HEK293 (cell line): ENCODE data around the gene ZNF367.

Experiments
- CTCF ChIA-PET: fragments of 350-600 bp; formaldehyde crosslinking; extraction: SDS; loops from one replicate; lab custom pipeline; 2021; ENCODE audit warnings: antibody characterized with exemption; lab: Yijun Ruan, JAX
- POLR2A ChIA-PET: fragments of 300-600 bp; formaldehyde crosslinking; extraction: SDS; loops from one replicate; lab custom pipeline; 2020; ENCODE audit warnings: antibody characterized with exemption, inconsistent platforms; lab: Yijun Ruan, JAX
- H3K27ac ChIP-seq: fragments of 200-500 bp; sonication (Bioruptor generic); 2 replicates; pipeline ENCODE4 v1.5.1; 2014; ENCODE audit warnings: low read depth, low read length, control low read depth, inconsistent platforms; ENCODE audit errors: extremely low read depth
- H3K36me3 ChIP-seq, 2 experiments: fragments of 200-500 bp in 1 of 2; sonication (Bioruptor generic) in 1 of 2; 1 replicate in 1 of 2; 2 replicates in 1 of 2; pipeline ENCODE4 v1.5.1; 2014 to 2017; ENCODE audit warnings: inconsistent platforms in 2 of 2, low read length in 2 of 2; ENCODE audit not compliant: control insufficient read depth in 2 of 2, insufficient read depth in 1 of 2
- H3K4me1 ChIP-seq: fragments of 200-500 bp; sonication (Bioruptor generic); 2 replicates; pipeline ENCODE4 v1.5.1; 2014; ENCODE audit warnings: mild to moderate bottlenecking, low read length, inconsistent platforms; ENCODE audit not compliant: control insufficient read depth, insufficient read depth
- H3K4me3 ChIP-seq: 2 replicates; pipeline ENCODE4 v1.5.1; 2011; ENCODE audit warnings: low read depth, mild to moderate bottlenecking, control low read depth, low read length, moderate library complexity
- H3K9me3 ChIP-seq: fragments of 200-500 bp; sonication (Bioruptor generic); 2 replicates; pipeline ENCODE4 v1.5.1; 2014; ENCODE audit warnings: low read depth, low read length, inconsistent platforms; ENCODE audit not compliant: control insufficient read depth, insufficient read depth
- BCL11B ChIP-seq: fragments of 450-650 bp; formaldehyde crosslinking; IDR thresholded peaks from 2 replicates; pipeline ENCODE4 v1.5.1; 2016; ENCODE audit warnings: low read depth, missing biosample characterization, missing genetic modification characterization
- KLF10 ChIP-seq: fragments of 450-650 bp; IDR thresholded peaks from 2 replicates; pipeline ENCODE4 v1.5.1; 2018; ENCODE audit warnings: missing biosample characterization, mild to moderate bottlenecking, missing genetic modification characterization
- KLF17 ChIP-seq: fragments of 450-650 bp; formaldehyde crosslinking; IDR thresholded peaks from 2 replicates; pipeline ENCODE4 v1.5.1; 2016; ENCODE audit warnings: missing biosample characterization, missing genetic modification characterization
- SCRT2 ChIP-seq: fragments of 450-650 bp; formaldehyde crosslinking; IDR thresholded peaks from 2 replicates; pipeline ENCODE4 v1.5.1; 2016; ENCODE audit warnings: missing biosample characterization, missing genetic modification characterization
- SP2 ChIP-seq: fragments of 450-650 bp; formaldehyde crosslinking; IDR thresholded peaks from 2 replicates; pipeline ENCODE4 v1.5.1; 2016; ENCODE audit warnings: missing biosample characterization, missing genetic modification characterization
- ZBTB17 ChIP-seq: fragments of 450-650 bp; formaldehyde crosslinking; IDR thresholded peaks from 2 replicates; pipeline ENCODE4 v1.5.1; 2016; ENCODE audit warnings: missing biosample characterization, missing genetic modification characterization
- ZBTB8A ChIP-seq: fragments of 450-650 bp; formaldehyde crosslinking; IDR thresholded peaks from 2 replicates; pipeline ENCODE4 v1.5.1; 2016; ENCODE audit warnings: missing biosample characterization, missing genetic modification characterization
- ZFHX2 ChIP-seq: fragments of 450-650 bp; formaldehyde crosslinking; conservative IDR thresholded peaks from 2 replicates; pipeline ENCODE4 v1.5.1; 2016; ENCODE audit warnings: missing biosample characterization, missing genetic modification characterization
- ZNF146 ChIP-seq: fragments of 450-650 bp; formaldehyde crosslinking; IDR thresholded peaks from 2 replicates; pipeline ENCODE4 v1.5.1; 2016; ENCODE audit warnings: missing biosample characterization, missing genetic modification characterization
- ZNF157 ChIP-seq: fragments of 450-650 bp; formaldehyde crosslinking; IDR thresholded peaks from 2 replicates; pipeline ENCODE4 v1.5.1; 2016; ENCODE audit warnings: missing biosample characterization, missing genetic modification characterization
- ZNF174 ChIP-seq: fragments of 450-650 bp; formaldehyde crosslinking; IDR thresholded peaks from 2 replicates; pipeline ENCODE4 v1.5.0; 2017; ENCODE audit warnings: missing biosample characterization, mild to moderate bottlenecking, missing genetic modification characterization
- ZNF23 ChIP-seq: fragments of 450-650 bp; formaldehyde crosslinking; IDR thresholded peaks from 2 replicates; pipeline ENCODE4 v1.5.1; 2016; ENCODE audit warnings: missing biosample characterization, missing genetic modification characterization, borderline replicate concordance
- ZNF239 ChIP-seq: fragments of 450-650 bp; formaldehyde crosslinking; IDR thresholded peaks from 2 replicates; pipeline ENCODE4 v1.5.1; 2016; ENCODE audit warnings: missing biosample characterization, missing genetic modification characterization
- ZNF274 ChIP-seq, 2 experiments: fragments of 200-500 bp in 1 of 2; fragments of 450-650 bp in 1 of 2; sonication (Bioruptor generic) in 1 of 2; formaldehyde crosslinking in 1 of 2; IDR thresholded peaks; 2 replicates each; pipeline versions ENCODE4 v1.5.1 to v1.6.1; 2014 to 2016; ENCODE audit warnings: borderline replicate concordance in 1 of 2, inconsistent platforms in 1 of 2, low read length in 1 of 2, missing biosample characterization in 1 of 2, missing genetic modification characterization in 1 of 2
- ZNF280C ChIP-seq: fragments of 450-650 bp; formaldehyde crosslinking; IDR thresholded peaks from 2 replicates; pipeline ENCODE4 v1.5.1; 2016; ENCODE audit warnings: missing biosample characterization, missing genetic modification characterization
- ZNF366 ChIP-seq: fragments of 450-650 bp; formaldehyde crosslinking; conservative IDR thresholded peaks from 2 replicates; pipeline ENCODE4 v1.5.1; 2016; ENCODE audit warnings: missing biosample characterization, missing genetic modification characterization
- ZNF37A ChIP-seq: fragments of 450-650 bp; IDR thresholded peaks from 2 replicates; pipeline ENCODE4 v1.5.1; 2018; ENCODE audit warnings: missing biosample characterization, missing genetic modification characterization
- ZNF416 ChIP-seq: fragments of 450-650 bp; formaldehyde crosslinking; IDR thresholded peaks from 2 replicates; pipeline ENCODE4 v1.5.1; 2016; ENCODE audit warnings: missing biosample characterization, missing genetic modification characterization
- ZNF426 ChIP-seq: fragments of 450-650 bp; formaldehyde crosslinking; IDR thresholded peaks from 2 replicates; pipeline ENCODE4 v1.5.1; 2017; ENCODE audit warnings: missing biosample characterization, missing genetic modification characterization, mild to moderate bottlenecking, inconsistent platforms, moderate library complexity
- ZNF488 ChIP-seq: fragments of 450-650 bp; formaldehyde crosslinking; IDR thresholded peaks from 2 replicates; pipeline ENCODE4 v1.5.1; 2016; ENCODE audit warnings: missing biosample characterization, missing genetic modification characterization
- ZNF521 ChIP-seq: fragments of 450-650 bp; formaldehyde crosslinking; IDR thresholded peaks from 2 replicates; pipeline ENCODE4 v1.5.1; 2017; ENCODE audit warnings: missing biosample characterization, mild to moderate bottlenecking, missing genetic modification characterization
- ZNF548 ChIP-seq: fragments of 450-650 bp; formaldehyde crosslinking; IDR thresholded peaks from 2 replicates; pipeline ENCODE4 v1.5.1; 2016; ENCODE audit warnings: missing biosample characterization, missing genetic modification characterization
- ZNF555 ChIP-seq: fragments of 450-650 bp; formaldehyde crosslinking; conservative IDR thresholded peaks from 2 replicates; pipeline ENCODE4 v1.5.1; 2017; ENCODE audit warnings: missing biosample characterization, mild to moderate bottlenecking, missing genetic modification characterization, inconsistent platforms
- ZNF580 ChIP-seq: fragments of 450-650 bp; formaldehyde crosslinking; IDR thresholded peaks from 2 replicates; pipeline ENCODE4 v1.5.1; 2016; ENCODE audit warnings: missing biosample characterization, missing genetic modification characterization
- ZNF621 ChIP-seq: fragments of 450-650 bp; formaldehyde crosslinking; IDR thresholded peaks from 2 replicates; pipeline ENCODE4 v1.5.1; 2017; ENCODE audit warnings: missing biosample characterization, missing genetic modification characterization
- ZNF645 ChIP-seq: fragments of 450-650 bp; formaldehyde crosslinking; IDR thresholded peaks from 2 replicates; pipeline ENCODE4; 2016; ENCODE audit warnings: missing biosample characterization, missing genetic modification characterization
- ZNF692 ChIP-seq: fragments of 450-650 bp; formaldehyde crosslinking; IDR thresholded peaks from 2 replicates; pipeline ENCODE4 v1.5.1; 2016; ENCODE audit warnings: missing biosample characterization, missing genetic modification characterization
- ZSCAN16 ChIP-seq: fragments of 450-650 bp; formaldehyde crosslinking; IDR thresholded peaks from 2 replicates; pipeline ENCODE4 v1.5.1; 2016; ENCODE audit warnings: missing biosample characterization, missing genetic modification characterization

ZNF367 gene

GRCh38 chr9:96423985-96424336 lies 5.8 kb upstream of the ZNF367 start:
- Histone ChIP-seq H3K36me3 (no peaks in the 10 kb centered on the region), H3K4me3 (no peak overlapping the region), H3K27ac (no peak overlapping the region), H3K9me3 (no peaks in the 10 kb centered on the region), H3K4me1 (peaks cover 5% of the 10 kb centered on the region; the same call in 1 of the 2 replicates)
- TF ChIP-seq ZNF548 (tag by site-specific recombination) (no peak), ZNF416 (tag by site-specific recombination) (no peak), ZNF488 (no peak), ZNF555 (tag by site-specific recombination) (no peak), ZNF692 (tag by site-specific recombination) (no peak), ZNF426 (tag by site-specific recombination) (no peak), ZNF239 (tag by site-specific recombination) (no peak), ZNF146 (no peak), ZNF280C (no peak), SP2 (tag by site-specific recombination) (no peak), ZNF174 (tag by site-specific recombination) (no peak), BCL11B (tag by site-specific recombination) (no peak), ZNF621 (tag by site-specific recombination) (no peak), ZSCAN16 (tag by site-specific recombination) (no peak), ZNF366 (no peak), KLF17 (tag by site-specific recombination) (no peak), ZNF580 (tag by site-specific recombination) (no peak), ZNF274 (IDR thresholded peaks at IDR 0.05; ENCODE audit: low read length) (no peak), ZNF274 (tag by site-specific recombination; IDR thresholded peaks at IDR 0.05; ENCODE audit: borderline replicate concordance) (no peak), ZNF23 (tag by site-specific recombination) (no peak)
- POLR2A ChIA-PET: no interaction called here
- CTCF ChIA-PET: no interaction called here

- POLR2A ChIA-PET: no interaction called here
- Histone ChIP-seq H3K27ac (no peak overlapping the region), H3K4me1 (peaks cover 5% of the 10 kb centered on the region; the same call in 1 of the 2 replicates), H3K9me3 (no peaks in the 10 kb centered on the region), H3K36me3 (no peaks in the 10 kb centered on the region), H3K4me3 (no peak overlapping the region)
- CTCF ChIA-PET: interaction anchor here (0.6 kb wide), 1 partner anchor 243 kb away, joined by 3 read pairs; no protein-coding TSS in a partner anchor
- TF ChIP-seq ZBTB8A (tag by site-specific recombination) (peak; percentile 43; the same call in 1 of the 2 replicates), ZBTB17 (tag by site-specific recombination) (no peak), ZNF157 (tag by site-specific recombination) (no peak), ZNF645 (tag by site-specific recombination) (no peak), ZNF521 (no peak), ZNF37A (tag by site-specific recombination) (no peak), SCRT2 (tag by site-specific recombination) (no peak), ZFHX2 (tag by site-specific recombination) (peak; percentile 30), KLF10 (tag by site-specific recombination) (no peak)
Measured at GRCh38 chr9:96423322-96423984, 5.3 kb upstream of the ZNF367 start.
